Panc1 (cell line): ENCODE measurements around the gene ASTN2. TPM values are rescaled to one million over a fixed set of nuclear protein-coding genes. Genes with fewer than 3 reads are reported as not detected.

Experiments used
- ATAC-seq: fragments of 200-7000 bp; cut with Tn5 transposase; 2 replicates; pipeline ENCODE4 v1.9.1; 2020; ENCODE audit warnings: mild to moderate bottlenecking, moderate library complexity
- BruUV-seq: library from RNA; stranded (reverse); fragments of 400-500 nt; replicated peaks from 2 replicates; lab custom pipeline; 2021; lab: Mats Ljungman, UMichigan
- CTCF ChIA-PET: fragments of 300-600 bp; sonication (Branson Sonifier 250); formaldehyde crosslinking; loops from one replicate; lab custom pipeline; 2022; ENCODE audit warnings: antibody characterized with exemption; lab: Charles Lee
- POLR2A ChIA-PET: fragments of 300-600 bp; sonication (Branson Sonifier 250); formaldehyde crosslinking; loops from one replicate; lab custom pipeline; 2022; ENCODE audit warnings: antibody characterized with exemption; lab: Charles Lee
- DNase-seq: peaks from one replicate; pipeline ENCODE4 v3.0.0-alpha.2; 2010; ENCODE audit warnings: low read depth, low spot score
- H3K27ac ChIP-seq: 2 replicates; pipeline ENCODE4 v1.5.1; 2011; ENCODE audit warnings: mild to moderate bottlenecking, low read length, inconsistent platforms
- H3K27me3 ChIP-seq: fragments of 200-500 bp; sonication (Bioruptor generic); 2 replicates; pipeline ENCODE4 v1.6.0; 2014; ENCODE audit warnings: low read length, inconsistent platforms; ENCODE audit not compliant: control insufficient read depth, insufficient read depth
- H3K36me3 ChIP-seq: fragments of 200-500 bp; sonication (Bioruptor generic); 2 replicates; pipeline ENCODE4 v1.5.1; 2014; ENCODE audit warnings: inconsistent platforms, mild to moderate bottlenecking, low read length, moderate library complexity; ENCODE audit not compliant: control insufficient read depth, insufficient read depth
- H3K4me1 ChIP-seq: 2 replicates; pipeline ENCODE4 v1.5.1; 2011; ENCODE audit warnings: inconsistent platforms, mild to moderate bottlenecking, low read length, moderate library complexity; ENCODE audit not compliant: control insufficient read depth, insufficient read depth
- H3K4me3 ChIP-seq, 2 experiments: 2 replicates each; pipeline ENCODE4 v1.5.1; 2011 to 2012; ENCODE audit warnings: low read depth in 2 of 2, low read length in 2 of 2, mild to moderate bottlenecking in 2 of 2, inconsistent platforms in 1 of 2, moderate library complexity in 1 of 2
- H3K9me3 ChIP-seq: fragments of 200-500 bp; sonication (Bioruptor generic); 2 replicates; pipeline ENCODE4 v1.5.1; 2014; ENCODE audit warnings: low read depth, mild to moderate bottlenecking, inconsistent platforms, low read length, moderate library complexity; ENCODE audit not compliant: control insufficient read depth, insufficient read depth
- CTCF ChIP-seq: fragments of 450-650 bp; IDR thresholded peaks from 2 replicates; pipeline ENCODE4 v1.5.1; 2017; ENCODE audit warnings: mild to moderate bottlenecking
- POLR2AphosphoS5 ChIP-seq: IDR thresholded peaks from 2 replicates; pipeline ENCODE4 v1.6.1; 2012; ENCODE audit warnings: mild to moderate bottlenecking, low read depth, low read length, moderate library complexity
- REST ChIP-seq, 2 experiments: IDR thresholded peaks; 2 replicates each; pipeline ENCODE4 v1.6.1; 2011 to 2012; ENCODE audit warnings: low read depth in 2 of 2, control low read depth in 1 of 2, low read length in 1 of 2, mild to moderate bottlenecking in 1 of 2, moderate library complexity in 1 of 2; ENCODE audit not compliant: insufficient read depth in 1 of 2
- SIN3A ChIP-seq: IDR thresholded peaks from 2 replicates; pipeline ENCODE4 v1.6.1; 2012; ENCODE audit warnings: low read depth, mild to moderate bottlenecking, low read length, moderate library complexity, borderline replicate concordance; ENCODE audit not compliant: insufficient read depth
- TCF7L2 ChIP-seq: IDR thresholded peaks from 2 replicates; pipeline ENCODE4 v1.6.1; 2011; ENCODE audit warnings: mild to moderate bottlenecking, low read depth, low read length, inconsistent platforms
- in situ Hi-C: cut with HindIII; loops from 2 replicates; pipeline ENCODE4 v1.10.0; 2016; ENCODE audit warnings: low sequenced_read_pairs, low pct_unique_long_range_greater_than_20kb
- intact Hi-C: fragments of 100-400 bp; cut with micrococcal nuclease; formaldehyde crosslinking; loops from one replicate; pipeline ENCODE4 v1.10.0; 2022; ENCODE audit not compliant: unreplicated experiment
- total RNA-seq: library from RNA; stranded (reverse); gene quantifications from one replicate; pipeline ENCODE4 v1.2.1, GENCODE V29; 2021; ENCODE audit not compliant: unreplicated experiment

The ASTN2 gene
- total RNA-seq, 1 experiment from 2014 or later = 3.9 TPM

GRCh38 chr9:117008461-117008860 is 406.4 kb downstream of the ASTN2 start:
- intact Hi-C loops = no loop called here
- no peaks in the 10 kb centered on the region for H3K4me1 ChIP-seq
- POLR2A ChIA-PET = no interaction called here
- TF ChIP-seq CTCF (no peak), SIN3A (no peak), REST (IDR thresholded peaks at IDR 0.05; ENCODE audit: insufficient read depth in 1 of 2, low read depth in 2 of 2, low read length in 1 of 2) (no peak), TCF7L2 (no peak), POLR2AphosphoS5 (no peak)
- no peak overlapping the region for H3K27ac ChIP-seq
- no peak overlapping the region for H3K4me3 ChIP-seq
- no peaks in the 10 kb centered on the region for H3K27me3 ChIP-seq
- CTCF ChIA-PET = no interaction called here
- H3K36me3 ChIP-seq = no peaks in the 10 kb centered on the region
- BruUV-seq = no TSS peak
- ATAC-seq (no peak), DNase-seq (no peak)
- no peaks in the 10 kb centered on the region for H3K9me3 ChIP-seq
- in situ Hi-C loops = no loop called here

GRCh38 chr9:117002686-117003085 is 412.2 kb downstream of the ASTN2 start:
- TF ChIP-seq CTCF = no peak
- no peak for TF ChIP-seq TCF7L2
- no peak for TF ChIP-seq REST (IDR thresholded peaks at IDR 0.05; ENCODE audit: insufficient read depth in 1 of 2, low read depth in 2 of 2, low read length in 1 of 2)
- TF ChIP-seq SIN3A = no peak
- TF ChIP-seq POLR2AphosphoS5 = no peak
- in situ Hi-C loops (no loop called here), intact Hi-C loops (no loop called here)

More at GRCh38 chr9:117002686-117003085, 412.2 kb downstream of the ASTN2 start:
- Histone ChIP-seq H3K4me3 (no peak overlapping the region), H3K4me1 (no peaks in the 10 kb centered on the region), H3K27ac (no peak overlapping the region), H3K27me3 (no peaks in the 10 kb centered on the region), H3K36me3 (no peaks in the 10 kb centered on the region), H3K9me3 (no peaks in the 10 kb centered on the region)
- CTCF ChIA-PET = no interaction called here
- ATAC-seq (no peak), DNase-seq (no peak)
- POLR2A ChIA-PET = no interaction called here
- BruUV-seq = no TSS peak
